Right ventricle myocardium inferior (tissue), 1 donor: ENCODE measurements around the gene ACOX2. TPM values are rescaled to one million over a fixed set of nuclear protein-coding genes. Genes with fewer than 3 reads are reported as not detected.

Experiments
- ATAC-seq: fragments of 200-7000 bp; cut with Tn5 transposase; one replicate; pipeline ENCODE4 v1.9.1; 2020; ENCODE audit warnings: mild to moderate bottlenecking, moderate library complexity
- DNase-seq: peaks from one replicate; pipeline ENCODE4 v3.0.0; 2021; ENCODE audit errors: missing footprints
- intact Hi-C: fragments of 100-400 bp; cut with DNase I; formaldehyde crosslinking; loops from one replicate; pipeline ENCODE4 v1.11.0; 2022
- total RNA-seq: library from RNA; stranded (reverse); fragmentation: NEBNext Ultra II Directional; extraction: Animal tissue kit (Norgen Biotek cat#: 25700); gene quantifications from one replicate; pipeline ENCODE4 v1.2.1, GENCODE V29; 2021
- donor health status: DM: no; HTN: yes; CAD: no; lungs with severe emphysema.

Gene ACOX2
- total RNA-seq, 1 donor from 2014 or later: 33.4 TPM

- DNase-seq (peak; percentile 74), ATAC-seq (peak; percentile 1)
- intact Hi-C loops: loop anchor here (2.0 to 5.0 kb wide), 3 partner anchors 28 to 184 kb away; partner anchors contain the start of genes HTD2, PXK and RPP14
Observed at GRCh38 chr3:58490860-58491501, 46.0 kb downstream of the ACOX2 start.

- ATAC-seq: no peak
- no peak for DNase-seq
- intact Hi-C loops: no loop called here
Observed at GRCh38 chr3:58488967-58489366, 48.0 kb downstream of the ACOX2 start.

DNA sequence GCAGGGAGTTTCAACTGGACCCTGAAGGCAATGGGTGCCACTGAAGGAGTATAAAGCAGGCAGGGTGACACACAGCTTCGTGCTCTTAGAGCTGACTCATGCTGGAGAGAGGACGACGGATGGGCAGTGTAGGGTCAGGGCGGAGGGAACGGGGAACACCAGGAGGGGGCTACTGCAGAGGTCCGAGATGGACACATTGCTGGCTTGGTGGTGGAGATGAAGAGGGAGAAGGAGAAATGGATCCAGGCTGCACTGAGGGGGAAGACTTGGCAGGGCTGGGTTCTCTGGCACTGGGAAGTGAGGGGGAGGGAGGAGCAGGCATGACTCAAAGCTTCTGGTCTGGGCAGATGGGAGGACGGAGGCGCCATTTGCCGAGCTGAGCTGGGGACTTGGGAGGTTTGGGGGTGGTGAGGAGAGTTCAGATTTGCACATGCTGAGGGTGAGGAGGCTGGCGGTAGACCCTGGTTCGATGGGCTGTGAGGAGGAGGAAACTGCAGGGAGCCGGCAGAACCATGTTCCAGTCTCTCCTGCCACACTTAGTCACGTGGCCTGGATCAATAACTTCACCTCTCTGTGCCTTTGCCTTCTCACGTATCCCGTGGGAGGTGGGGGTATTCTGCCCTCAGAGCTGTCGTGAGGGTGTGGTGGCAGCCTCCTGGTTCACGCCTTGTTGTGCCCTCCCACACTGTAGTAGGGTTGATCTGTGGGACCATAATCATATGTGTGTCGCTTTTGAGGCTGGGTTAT lies 49.7 kb downstream of the ACOX2 start:
- intact Hi-C loops: no loop called here
- no peak for ATAC-seq
- DNase-seq: no peak

- DNase-seq (no peak), ATAC-seq (no peak)
- intact Hi-C loops: no loop called here
Observed at GRCh38 chr3:58485801-58486435, 51.1 kb downstream of the ACOX2 start.

- no peak for DNase-seq
- peak; percentile 60 for ATAC-seq
- intact Hi-C loops: no loop called here
Observed at GRCh38 chr3:58484722-58485069, 52.3 kb downstream of the ACOX2 start.

DNA sequence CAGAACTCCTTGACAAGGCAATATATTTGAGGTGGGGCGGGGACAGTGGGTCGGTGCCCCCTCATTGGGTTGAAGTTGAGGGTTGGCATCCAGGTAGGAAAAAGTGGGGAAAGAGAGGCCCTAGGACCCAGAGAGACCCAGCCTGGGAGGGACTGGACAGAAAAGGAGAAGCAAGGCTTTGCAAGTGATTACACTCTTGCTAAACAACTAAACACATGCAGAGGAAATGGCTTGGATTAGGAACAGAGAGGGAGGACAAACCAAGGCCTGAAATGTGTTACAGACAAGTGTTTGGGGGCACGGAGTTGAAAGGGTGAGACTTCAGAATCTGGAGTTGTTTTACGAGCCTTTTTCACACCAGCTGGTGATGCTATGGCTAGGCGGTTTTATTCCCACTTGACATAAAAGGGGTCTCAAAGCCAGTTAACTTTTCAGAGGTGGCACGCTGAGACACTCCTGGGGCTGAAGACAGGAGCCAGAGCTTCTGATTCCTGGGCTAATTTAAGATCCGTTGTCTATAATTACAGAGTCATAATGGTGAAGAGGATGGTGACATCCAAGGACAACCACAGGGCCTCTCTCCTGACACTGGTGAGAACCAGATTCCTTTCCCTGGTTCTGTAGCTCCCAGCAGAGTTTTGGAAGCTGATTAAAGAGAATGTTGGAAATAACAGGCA lies 52.8 kb downstream of the ACOX2 start:
- DNase-seq: no peak

GRCh38 chr3:58482917-58483636 lies 53.9 kb downstream of the ACOX2 start:
- intact Hi-C loops: no loop called here
- ATAC-seq: no peak

More for the DNA sequence above, 52.8 kb downstream of the ACOX2 start:
- ATAC-seq: peak; percentile 70
- intact Hi-C loops: no loop called here

GRCh38 chr3:58480309-58480708 lies 56.7 kb downstream of the ACOX2 start:
- DNase-seq (no peak), ATAC-seq (no peak)
- intact Hi-C loops: no loop called here

More at GRCh38 chr3:58482917-58483636, 53.9 kb downstream of the ACOX2 start:
- no peak for DNase-seq

DNA sequence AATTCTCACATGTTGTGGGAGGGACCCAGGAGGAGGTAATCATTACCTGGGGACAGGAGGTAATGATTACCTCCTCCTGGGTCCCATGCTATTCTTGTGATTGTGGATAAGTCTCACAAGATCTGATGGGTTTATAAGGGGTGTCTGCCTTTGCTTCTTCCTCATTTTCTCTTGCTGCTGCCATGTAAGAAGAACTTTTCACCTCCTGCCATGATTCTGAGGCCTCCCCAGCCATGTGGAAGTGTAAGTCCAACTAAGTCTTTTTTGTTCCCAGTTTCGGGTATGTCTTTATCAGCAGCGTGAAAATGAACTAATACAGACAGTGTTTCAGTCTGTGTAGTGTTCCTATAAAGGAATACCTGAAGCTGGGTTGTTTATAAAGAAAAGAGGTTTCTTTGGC lies 58.2 kb downstream of the ACOX2 start:
- DNase-seq (no peak), ATAC-seq (no peak)
- intact Hi-C loops: no loop called here

DNA sequence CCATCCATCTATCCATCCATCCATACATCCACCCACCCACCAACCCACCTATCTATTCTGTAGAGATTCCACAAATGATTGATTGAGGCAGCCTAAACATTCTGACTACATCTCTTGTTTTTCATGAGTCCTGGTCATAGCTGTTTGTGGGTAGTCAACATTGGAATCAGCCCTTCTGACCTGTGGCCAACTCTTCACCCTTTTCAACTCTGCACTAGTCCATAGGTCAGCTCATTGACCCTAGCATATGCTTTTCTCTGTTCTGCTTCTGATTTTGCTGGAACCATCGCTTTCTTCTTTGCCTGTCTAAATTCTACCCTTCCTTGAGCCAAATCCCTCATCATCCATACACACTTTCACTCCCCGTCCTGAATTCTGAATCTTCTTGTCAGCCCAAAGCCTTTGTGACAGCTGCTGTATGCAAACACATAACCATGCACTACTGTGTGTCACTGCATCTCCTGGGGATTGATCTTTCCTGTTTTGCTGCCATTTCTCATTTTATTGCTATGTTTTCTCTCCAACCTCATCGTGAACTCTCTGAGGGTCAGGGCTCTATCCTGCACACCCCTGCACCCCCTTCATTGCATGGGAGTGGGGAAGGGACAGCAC lies 61.9 kb downstream of the ACOX2 start:
- DNase-seq (no peak), ATAC-seq (no peak)
- intact Hi-C loops: no loop called here

DNA sequence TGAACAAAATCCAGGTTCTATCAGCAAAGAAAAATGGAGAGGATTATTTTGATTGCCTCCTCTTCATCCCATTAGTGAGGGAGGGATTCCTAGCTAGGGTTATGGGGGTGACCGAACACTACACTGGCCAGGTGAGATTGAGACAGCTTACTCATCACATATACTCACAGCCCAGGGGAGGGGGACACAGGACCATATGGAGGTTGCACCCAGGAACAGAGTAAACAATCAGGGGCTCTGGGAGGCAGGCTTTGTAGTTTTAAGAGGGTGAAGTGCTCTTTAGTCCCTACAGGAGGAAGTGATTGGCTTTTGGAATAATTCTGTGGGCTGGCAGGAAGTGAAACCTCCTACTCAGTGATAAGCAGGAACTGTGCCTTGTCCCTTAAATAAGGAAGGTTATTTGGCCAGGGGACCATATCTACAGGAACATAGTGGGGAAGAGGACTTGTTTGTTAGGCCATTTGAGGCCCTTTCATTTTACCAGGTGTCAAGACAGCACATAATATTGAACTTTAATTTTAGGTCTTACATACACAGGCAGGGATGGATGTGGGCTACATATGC lies 62.6 kb downstream of the ACOX2 start:
- ATAC-seq (peak; percentile 45), DNase-seq (no peak)
- intact Hi-C loops: no loop called here

DNA sequence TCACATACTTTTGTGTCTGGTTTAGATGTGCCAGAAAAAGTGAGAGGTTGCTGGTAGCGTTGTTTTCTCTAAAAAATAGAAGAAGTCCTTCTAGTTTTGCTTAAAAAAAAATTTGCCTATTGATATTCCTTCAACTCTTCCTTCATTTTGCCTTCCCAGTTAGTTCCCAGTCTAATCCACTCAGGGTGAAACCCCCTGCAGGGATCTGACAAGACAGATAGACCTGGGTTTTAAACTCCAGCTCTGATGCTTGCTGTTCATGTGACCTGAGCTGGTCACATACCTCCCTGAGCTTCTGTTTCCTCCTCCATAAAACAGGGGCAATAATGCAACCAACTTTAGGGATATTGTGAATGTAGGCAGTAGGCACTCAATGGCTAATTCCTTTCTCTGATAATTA lies 63.7 kb downstream of the ACOX2 start:
- intact Hi-C loops: no loop called here
- ATAC-seq (no peak), DNase-seq (no peak)

DNA sequence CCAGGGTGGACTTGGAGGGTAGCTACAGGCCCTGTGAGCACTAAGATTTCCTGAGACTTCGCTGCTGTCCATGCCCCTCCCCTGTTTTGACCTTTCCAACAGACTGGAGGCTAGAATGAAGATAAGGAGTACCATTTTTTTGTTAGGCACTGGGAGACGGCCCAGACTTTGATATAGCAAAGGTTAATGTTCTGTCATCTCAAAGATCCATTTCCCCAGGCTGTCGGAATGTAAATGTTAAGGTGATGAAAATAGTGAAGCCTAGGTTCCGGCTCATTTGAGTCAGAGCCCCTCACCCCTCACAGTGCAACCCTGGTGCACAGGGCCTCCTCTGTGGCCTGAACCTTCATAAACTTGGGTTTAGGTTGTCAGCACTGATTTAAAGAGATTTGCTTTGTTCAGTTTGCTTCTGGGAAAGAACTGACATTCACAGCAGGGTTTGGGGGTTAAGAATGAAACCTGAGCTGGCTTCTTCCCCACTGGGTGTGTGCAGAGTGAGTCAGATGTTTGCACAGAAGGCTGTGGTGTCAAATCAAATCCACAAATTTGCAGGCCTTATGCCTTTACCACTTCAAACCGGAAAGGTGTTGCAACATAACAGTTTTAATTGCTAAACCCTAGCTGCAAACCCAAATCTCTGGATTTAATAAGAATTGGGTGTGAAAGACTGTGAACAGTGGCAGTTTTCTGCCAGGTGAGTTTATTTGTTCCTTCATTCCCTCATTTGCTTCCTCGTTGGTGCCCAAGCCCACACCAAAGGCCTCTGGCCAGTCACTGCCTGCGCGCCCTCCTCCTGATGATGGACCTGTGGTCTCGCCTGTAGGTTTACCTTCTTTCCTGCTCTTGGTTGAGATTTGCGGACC lies 65.7 kb downstream of the ACOX2 start:
- no peak for DNase-seq
- intact Hi-C loops: no loop called here
- peak; percentile 40 for ATAC-seq

- ATAC-seq: no peak
Observed at GRCh38 chr3:58470363-58471024, 66.5 kb downstream of the ACOX2 start.

GRCh38 chr3:58469096-58469495 lies 67.9 kb downstream of the ACOX2 start:
- intact Hi-C loops: no loop called here
- ATAC-seq: no peak

More at GRCh38 chr3:58470363-58471024, 66.5 kb downstream of the ACOX2 start:
- no peak for DNase-seq
- intact Hi-C loops: no loop called here

GRCh38 chr3:58466899-58467563 lies 70.0 kb downstream of the ACOX2 start:
- no peak for DNase-seq
- no peak for ATAC-seq
- intact Hi-C loops: no loop called here

More at GRCh38 chr3:58469096-58469495, 67.9 kb downstream of the ACOX2 start:
- DNase-seq: no peak
